Measurements from ENCODE around the gene PRKCB. TPM values are rescaled to one million over a fixed set of nuclear protein-coding genes. Genes with fewer than 3 reads are reported as not detected.

The PRKCB gene
- total RNA-seq, 1 experiment from 2014 or later: 0.89 TPM

DNA sequence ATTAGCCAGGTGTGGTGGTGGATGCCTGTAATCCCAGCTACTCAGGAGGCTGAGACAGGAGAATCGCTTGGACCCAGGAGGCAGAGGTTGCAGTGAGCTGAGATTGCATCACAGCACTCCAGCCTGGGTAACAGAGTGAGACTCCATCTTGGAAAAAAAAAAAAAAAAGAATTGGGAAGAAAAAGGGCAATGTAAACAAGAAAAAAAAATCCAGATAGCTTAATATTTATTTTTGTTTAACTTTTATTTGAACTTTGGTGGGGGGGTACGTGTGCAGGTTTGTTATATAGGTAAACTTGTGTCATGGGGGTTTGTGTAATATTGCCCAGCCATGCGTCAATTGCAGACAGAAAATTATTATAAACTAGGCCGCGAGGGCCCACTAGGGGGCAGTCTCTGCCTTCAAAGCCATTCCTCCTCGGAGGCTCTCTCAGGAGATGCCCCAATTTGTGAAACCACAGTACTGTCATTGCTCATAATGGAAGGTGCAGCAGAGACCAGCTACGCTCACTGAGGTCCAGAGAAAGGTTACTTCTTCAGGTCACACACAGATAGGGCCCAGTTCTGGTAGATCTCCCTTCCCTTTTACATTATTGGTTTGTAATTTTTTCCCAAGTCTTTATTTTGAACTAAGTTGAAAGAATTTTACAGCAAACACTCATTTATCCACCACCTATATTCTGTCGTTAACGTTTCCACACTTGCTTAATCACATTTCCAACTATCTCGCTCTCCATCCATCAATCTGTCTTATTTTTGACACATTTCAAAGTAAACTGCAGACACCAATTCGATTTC, 206.2 kb downstream of the PRKCB start:
- CTCF ChIA-PET: interaction anchor here (0.6 to 7.7 kb wide), 10 partner anchors 9 to 475 kb away, joined by 3 to 101 read pairs (median 5); no protein-coding TSS in a partner anchor
- POLR2A ChIA-PET: no interaction called here
- peak; percentile 88 for ATAC-seq

More for the DNA sequence above, 206.2 kb downstream of the PRKCB start:
- H3K4me1 ChIP-seq (ENCODE audit: control insufficient read depth in 1 of 2, insufficient read depth in 2 of 2, low read length in 2 of 2): no peaks in the 10 kb centered on the region
- H3K27ac ChIP-seq (ENCODE audit: low read depth, low read length): no peak overlapping the region
- no peaks in the 10 kb centered on the region for H4K20me1 ChIP-seq (ENCODE audit: insufficient read depth)
- intact Hi-C loops (cut with micrococcal nuclease): loop anchor here (1.0 to 5.0 kb wide), 4 partner anchors 211 to 462 kb away; no protein-coding TSS in a partner anchor
- H3K4me3 ChIP-seq (replicated peaks in 1 of 2; ENCODE audit: low read depth in 1 of 2, low read length in 2 of 2): no peak overlapping the region
- H3K36me3 ChIP-seq (ENCODE audit: control insufficient read depth in 1 of 2, insufficient read depth in 2 of 2, low read length in 2 of 2): no peaks in the 10 kb centered on the region
- no peak overlapping the region for H2AFZ ChIP-seq (ENCODE audit: low read depth, low read length, poor library complexity, severe bottlenecking)
- H3K9me3 ChIP-seq (ENCODE audit: control insufficient read depth in 1 of 2, insufficient read depth in 1 of 2, low read depth in 1 of 2, low read length in 2 of 2): no peaks in the 10 kb centered on the region
- TF ChIP-seq CEBPB (IDR thresholded peaks at IDR 0.05; ENCODE audit: low read depth): 0 out of 2 replicates have a peak, but pooled peaks have one; percentile 27
- TF ChIP-seq RAD21 (IDR thresholded peaks at IDR 0.05; ENCODE audit: low read depth): peak; percentile 85
- peak; percentile 77 to 84 (median 82); a peak in 5 of 6 replicates for TF ChIP-seq CTCF (IDR thresholded peaks at IDR 0.05 in 2 of 3, conservative IDR thresholded peaks at IDR 0.05 in 1 of 3; ENCODE audit: borderline replicate concordance in 1 of 3, insufficient read depth in 1 of 3, low read depth in 2 of 3, low read length in 2 of 3)
- no peak for TF ChIP-seq POLR2A (IDR thresholded peaks at IDR 0.05; ENCODE audit: borderline replicate concordance, extremely low read depth, insufficient read depth, insufficient read length)
- no peaks in the 10 kb centered on the region for H3K79me2 ChIP-seq (ENCODE audit: insufficient read depth, low read length)
- no TSS peak for BruUV-seq (replicated peaks)
- RAD21 ChIA-PET (ENCODE audit: low non-redundant PET in 1 of 2, low total read pairs in 2 of 2, uncharacterized antibody in 2 of 2, unreplicated experiment in 2 of 2): interaction anchor here (1.7 to 1.9 kb wide), 2 partner anchors 463 kb away, joined by 8 to 10 read pairs; no protein-coding TSS in a partner anchor
- H3K27me3 ChIP-seq (ENCODE audit: insufficient read depth, low read length): no peaks in the 10 kb centered on the region
- peak overlapping the region; percentile 4; the same call in 1 of the 2 replicates for H3K4me2 ChIP-seq (ENCODE audit: low read length)
- H3K9ac ChIP-seq (ENCODE audit: low read length): no peak overlapping the region
- no peaks in the 10 kb centered on the region for H3K9me2 ChIP-seq (ENCODE audit: insufficient read depth)
- DNase-seq (ENCODE audit: low read depth, low spot score): peak; percentile 49

All from HCT116 (cell line).